Measurements from ENCODE around the gene RNASE4.

GRCh38 chr14:20714593-20715250 lies 30.4 kb downstream of the RNASE4 start:
- TF ChIP-seq, protein P1, sequence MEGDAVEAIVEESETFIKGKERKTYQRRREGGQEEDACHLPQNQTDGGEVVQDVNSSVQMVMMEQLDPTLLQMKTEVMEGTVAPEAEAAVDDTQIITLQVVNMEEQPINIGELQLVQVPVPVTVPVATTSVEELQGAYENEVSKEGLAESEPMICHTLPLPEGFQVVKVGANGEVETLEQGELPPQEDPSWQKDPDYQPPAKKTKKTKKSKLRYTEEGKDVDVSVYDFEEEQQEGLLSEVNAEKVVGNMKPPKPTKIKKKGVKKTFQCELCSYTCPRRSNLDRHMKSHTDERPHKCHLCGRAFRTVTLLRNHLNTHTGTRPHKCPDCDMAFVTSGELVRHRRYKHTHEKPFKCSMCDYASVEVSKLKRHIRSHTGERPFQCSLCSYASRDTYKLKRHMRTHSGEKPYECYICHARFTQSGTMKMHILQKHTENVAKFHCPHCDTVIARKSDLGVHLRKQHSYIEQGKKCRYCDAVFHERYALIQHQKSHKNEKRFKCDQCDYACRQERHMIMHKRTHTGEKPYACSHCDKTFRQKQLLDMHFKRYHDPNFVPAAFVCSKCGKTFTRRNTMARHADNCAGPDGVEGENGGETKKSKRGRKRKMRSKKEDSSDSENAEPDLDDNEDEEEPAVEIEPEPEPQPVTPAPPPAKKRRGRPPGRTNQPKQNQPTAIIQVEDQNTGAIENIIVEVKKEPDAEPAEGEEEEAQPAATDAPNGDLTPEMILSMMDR (IDR thresholded peaks at IDR 0.05; ENCODE audit: low read depth, low read length): no peak
- no peak for TF ChIP-seq POLR2A (IDR thresholded peaks at IDR 0.05; ENCODE audit: extremely low read depth, insufficient read length)
- no peak for TF ChIP-seq MAX (IDR thresholded peaks at IDR 0.05; ENCODE audit: low read depth, low read length)
